A673 (cell line): ENCODE data around the gene DUS3L. TPM values are rescaled to one million over a fixed set of nuclear protein-coding genes. Genes with fewer than 3 reads are reported as not detected.
"Not testable (repeated sequence)": the region's sequence is repeated elsewhere in the genome, so short reads cannot be mapped to it uniquely, and the experiment has no call there.

Experiments
- BruUV-seq: library from RNA; stranded (reverse); fragments of 400-500 nt; replicated peaks from 2 replicates; lab custom pipeline; 2021; lab: Mats Ljungman, UMichigan
- CTCF ChIA-PET: fragments of 300-600 bp; sonication (Branson Sonifier 250); formaldehyde crosslinking; loops from one replicate; lab custom pipeline; 2022; ENCODE audit warnings: antibody characterized with exemption; lab: Charles Lee
- POLR2A ChIA-PET: fragments of 300-600 bp; sonication (Branson Sonifier 250); formaldehyde crosslinking; loops from one replicate; lab custom pipeline; 2022; ENCODE audit warnings: antibody characterized with exemption; ENCODE audit not compliant: low non-redundant PET; lab: Charles Lee
- DNase-seq: peaks from one replicate; pipeline ENCODE4 v3.0.0-alpha.2; 2015; ENCODE audit warnings: low spot score
- H3K27ac ChIP-seq: fragments of 200-600 bp; sonication (generic); 2 replicates; pipeline ENCODE4 v1.5.1; 2016; ENCODE audit warnings: mixed run types, low read depth, mild to moderate bottlenecking, mixed read lengths, antibody characterized with exemption, low read length; ENCODE audit not compliant: poor library complexity, severe bottlenecking
- H3K27me3 ChIP-seq: fragments of 200-600 bp; sonication (generic); replicated peaks from 2 replicates; pipeline ENCODE4 v1.6.1; 2017; ENCODE audit warnings: mixed run types, low read depth, mild to moderate bottlenecking, mixed read lengths, antibody characterized with exemption, low read length; ENCODE audit not compliant: insufficient read depth, poor library complexity
- H3K36me3 ChIP-seq: fragments of 200-600 bp; sonication (generic); 2 replicates; pipeline ENCODE4 v1.6.1; 2016; ENCODE audit warnings: mixed run types, mild to moderate bottlenecking, mixed read lengths, antibody characterized with exemption, low read length; ENCODE audit not compliant: insufficient read depth, poor library complexity, severe bottlenecking
- H3K4me1 ChIP-seq: fragments of 200-600 bp; sonication (generic); 2 replicates; pipeline ENCODE4 v1.6.1; 2017; ENCODE audit warnings: mixed run types, mild to moderate bottlenecking, mixed read lengths, antibody characterized with exemption, low read length; ENCODE audit not compliant: insufficient read depth, poor library complexity, severe bottlenecking
- H3K4me3 ChIP-seq: fragments of 200-600 bp; sonication (generic); 2 replicates; pipeline ENCODE4 v1.5.1; 2016; ENCODE audit warnings: low read depth, mixed run types, mild to moderate bottlenecking, mixed read lengths, low read length; ENCODE audit not compliant: poor library complexity, severe bottlenecking
- H3K9me3 ChIP-seq: fragments of 200-600 bp; sonication (generic); 2 replicates; pipeline ENCODE4 v1.6.1; 2016; ENCODE audit warnings: mixed run types, low read depth, mild to moderate bottlenecking, mixed read lengths, antibody characterized with exemption, low read length; ENCODE audit not compliant: poor library complexity, severe bottlenecking
- CTCF ChIP-seq: fragments of 300-800, 200-600 bp; sonication (generic); conservative IDR thresholded peaks from 2 replicates; pipeline ENCODE4 v1.5.1; 2017; ENCODE audit warnings: low read depth, mild to moderate bottlenecking, antibody characterized with exemption, low read length, moderate library complexity, mixed read lengths
- EZH2 ChIP-seq: fragments of 200-600 bp; sonication (generic); IDR thresholded peaks from 2 replicates; pipeline ENCODE4 v1.6.1; 2017; ENCODE audit warnings: borderline replicate concordance, low read depth, mild to moderate bottlenecking, mixed read lengths, antibody characterized with exemption, low read length; ENCODE audit not compliant: poor library complexity, severe bottlenecking
- intact Hi-C: fragments of 100-400 bp; cut with micrococcal nuclease; formaldehyde crosslinking; loops from one replicate; pipeline ENCODE4 v1.10.0; 2022; ENCODE audit not compliant: unreplicated experiment
- total RNA-seq: library from RNA; stranded (reverse); gene quantifications from 2 replicates; pipeline ENCODE4 v1.2.3, GENCODE V29; 2021

Gene DUS3L
- total RNA-seq, 1 experiment from 2014 or later, result 85.3 TPM

GRCh38 chr19:5782945-5783919, 7.7 kb downstream of the DUS3L start:
- BruUV-seq, result no TSS peak
- CTCF ChIA-PET, result interaction anchor here (0.7 kb wide), 1 partner anchor 62 kb away, joined by 3 read pairs; no protein-coding TSS in a partner anchor
- intact Hi-C loops, result no loop called here
- Histone ChIP-seq H3K9me3 (no peaks in the 10 kb centered on the region), H3K36me3 (peaks cover 29% of the 10 kb centered on the region), H3K27me3 (no peaks in the 10 kb centered on the region), H3K27ac (no peak overlapping the region), H3K4me3 (no peak overlapping the region), H3K4me1 (no peaks in the 10 kb centered on the region)
- no peak for TF ChIP-seq EZH2
- TF ChIP-seq CTCF, result no peak
- DNase-seq, result no peak
- POLR2A ChIA-PET, result no interaction called here

DNA sequence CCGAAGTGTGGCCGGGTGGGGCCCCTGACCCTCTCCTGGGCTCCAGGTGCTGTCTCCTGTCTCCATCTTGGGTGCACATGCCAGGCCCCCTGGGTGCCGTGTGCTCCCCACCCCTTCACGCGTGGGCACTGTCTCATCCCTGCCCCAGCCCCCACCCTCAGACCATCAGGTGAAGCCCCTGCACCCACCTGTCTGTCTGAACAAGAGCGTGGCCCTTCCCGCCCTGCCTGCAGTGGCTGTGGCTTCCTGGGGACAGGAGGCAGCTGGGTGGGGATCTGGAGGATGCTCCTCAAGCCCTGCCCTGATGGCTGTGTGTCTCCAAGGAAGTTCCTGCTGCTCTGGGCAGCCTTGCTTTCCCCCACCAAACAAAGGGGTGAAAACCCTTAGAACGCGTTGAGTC, 8.6 kb downstream of the DUS3L start:
- intact Hi-C loops, result no loop called here
- CTCF ChIA-PET, result interaction anchor here (0.7 kb wide), 1 partner anchor 61 kb away, joined by 3 read pairs; no protein-coding TSS in a partner anchor
- TF ChIP-seq EZH2 (no peak), CTCF (no peak)
- POLR2A ChIA-PET, result no interaction called here
- H3K4me1 ChIP-seq, result no peaks in the 10 kb centered on the region
- no peaks in the 10 kb centered on the region for H3K9me3 ChIP-seq
- BruUV-seq, result no TSS peak
- H3K36me3 ChIP-seq, result peaks cover 20% of the 10 kb centered on the region
- no peaks in the 10 kb centered on the region for H3K27me3 ChIP-seq
- H3K4me3 ChIP-seq, result no peak overlapping the region
- no peak for DNase-seq
- no peak overlapping the region for H3K27ac ChIP-seq

- H3K27me3 ChIP-seq, H3K36me3 ChIP-seq, POLR2A ChIA-PET, BruUV-seq, H3K9me3 ChIP-seq, H3K4me1 ChIP-seq, DNase-seq, H3K27ac ChIP-seq, CTCF ChIA-PET, intact Hi-C loops, H3K4me3 ChIP-seq: not testable (repeated sequence)
Measured at GRCh38 chr19:5780916-5781315, 10.0 kb downstream of the DUS3L start.
